GM19193 (cell line): ENCODE measurements around the gene SDCCAG8.

Experiments
- POLR2A ChIP-seq: IDR thresholded peaks from 4 replicates; pipeline ENCODE4 v1.6.1; 2011; ENCODE audit not compliant: insufficient read depth, insufficient read length; ENCODE audit errors: extremely low read depth

SDCCAG8 gene

GRCh38 chr1:243293941-243294722, 38.3 kb downstream of the SDCCAG8 start:
- TF ChIP-seq POLR2A = no peak

- TF ChIP-seq POLR2A = no peak
Observed at GRCh38 chr1:243294723-243295121, 38.9 kb downstream of the SDCCAG8 start.

GRCh38 chr1:243299069-243299468, 43.2 kb downstream of the SDCCAG8 start:
- TF ChIP-seq POLR2A = no peak

- TF ChIP-seq POLR2A = no peak
Observed at GRCh38 chr1:243301059-243301458, 45.2 kb downstream of the SDCCAG8 start.

GRCh38 chr1:243311809-243312208, 56.0 kb downstream of the SDCCAG8 start:
- no peak for TF ChIP-seq POLR2A

- TF ChIP-seq POLR2A = no peak
Observed at GRCh38 chr1:243312952-243313634, 57.3 kb downstream of the SDCCAG8 start.

GRCh38 chr1:243313635-243314536, 58.0 kb downstream of the SDCCAG8 start:
- TF ChIP-seq POLR2A = no peak

- no peak for TF ChIP-seq POLR2A
Observed at GRCh38 chr1:243315455-243315854, 59.6 kb downstream of the SDCCAG8 start.

- TF ChIP-seq POLR2A = no peak
Observed at GRCh38 chr1:243315893-243316292, 60.1 kb downstream of the SDCCAG8 start.

- TF ChIP-seq POLR2A = no peak
Observed at GRCh38 chr1:243316366-243316989, 60.6 kb downstream of the SDCCAG8 start.

- no peak for TF ChIP-seq POLR2A
Observed at GRCh38 chr1:243320224-243320623, 64.4 kb downstream of the SDCCAG8 start.

- no peak for TF ChIP-seq POLR2A
Observed at GRCh38 chr1:243322326-243322725, 66.5 kb downstream of the SDCCAG8 start.

- no peak for TF ChIP-seq POLR2A
Observed at GRCh38 chr1:243323491-243323890, 67.7 kb downstream of the SDCCAG8 start.

- no peak for TF ChIP-seq POLR2A
Observed at GRCh38 chr1:243325305-243325890, 69.6 kb downstream of the SDCCAG8 start.

GRCh38 chr1:243332440-243332839, 76.6 kb downstream of the SDCCAG8 start:
- no peak for TF ChIP-seq POLR2A

- TF ChIP-seq POLR2A = no peak
Observed at GRCh38 chr1:243335292-243335691, 79.5 kb downstream of the SDCCAG8 start.
